ENCODE results near the gene DSCAML1. TPM values are rescaled to one million over a fixed set of nuclear protein-coding genes. Genes with fewer than 3 reads are reported as not detected.
"Not testable (repeated sequence)": the region's sequence is repeated elsewhere in the genome, so short reads cannot be mapped to it uniquely, and the experiment has no call there.

DSCAML1 gene
- total RNA-seq, 1 experiment from 2014 or later = 0.15 TPM

GRCh38 chr11:117407016-117407415 lies 390.0 kb downstream of the DSCAML1 start:
- Mint-ChIP-seq H3K4me1 (peaks cover 17 to 20% of the 10 kb centered on the region in 2 experiments), H3K36me3 (ENCODE audit: insufficient read depth in 1 of 3, low read depth in 3 of 3) (peaks cover 50 to 58% (median 57%) of the 10 kb centered on the region in 3 experiments), H3K9me3 (peaks cover 16 to 22% of the 10 kb centered on the region in 2 experiments), H3K27ac (no peak overlapping the region), H3K4me3 (no peak overlapping the region), H3K27me3 (ENCODE audit: low read depth) (no peaks in the 10 kb centered on the region)
- H3K4me1 ChIP-seq (ENCODE audit: insufficient read depth, low read length) = no peaks in the 10 kb centered on the region; the same call in 1 of the 2 replicates
- H2AK5ac ChIP-seq (ENCODE audit: insufficient read length, low read length) = no peak overlapping the region
- H3K9me3 ChIP-seq (ENCODE audit: control insufficient read depth, low read depth, low read length) = peaks cover 5% of the 10 kb centered on the region
- WGBS (ENCODE audit: extremely low coverage, insufficient read length, low lambda C conversion rate) = no CpG with 5 or more reads among the region's 6 CpGs
- TF ChIP-seq CTCF (conservative IDR thresholded peaks at IDR 0.05) = no peak
- no peak overlapping the region for H3K27ac ChIP-seq (ENCODE audit: insufficient read length, low read depth, low read length)
- no peak overlapping the region for H3K14ac ChIP-seq (ENCODE audit: insufficient read depth, low read length)
- no peak overlapping the region for H2BK12ac ChIP-seq (ENCODE audit: insufficient read length, low read depth, low read length)
- H2BK120ac ChIP-seq (ENCODE audit: low read depth, low read length, poor library complexity, severe bottlenecking) = no peak overlapping the region
- no peak overlapping the region for H3K56ac ChIP-seq (ENCODE audit: insufficient read length, low read depth, low read length)
- DNase-seq = no peak
- H2BK15ac ChIP-seq (ENCODE audit: low read depth, low read length) = no peak overlapping the region
- H2BK20ac ChIP-seq (ENCODE audit: low read depth, low read length, poor library complexity, severe bottlenecking) = no peak overlapping the region
- no peaks in the 10 kb centered on the region for H4K20me1 ChIP-seq (ENCODE audit: control insufficient read depth, insufficient read depth, insufficient read length)
- no peak overlapping the region for H2AFZ ChIP-seq (ENCODE audit: low read length)
- H3K79me2 ChIP-seq (ENCODE audit: insufficient read depth, low read length) = no peaks in the 10 kb centered on the region
- no peaks in the 10 kb centered on the region for H3K23me2 ChIP-seq (ENCODE audit: insufficient read length, low read depth, low read length, poor library complexity, severe bottlenecking)
- H3K4me2 ChIP-seq (ENCODE audit: insufficient read depth, insufficient read length, low read length) = no peak overlapping the region
- no peak overlapping the region for H3T11ph ChIP-seq (ENCODE audit: low read length)
- H3K9ac ChIP-seq (ENCODE audit: extremely low read depth, insufficient read length, low read length) = no peak overlapping the region
- H3K4ac ChIP-seq (ENCODE audit: low read depth, low read length) = no peak overlapping the region
- H3K18ac ChIP-seq (ENCODE audit: insufficient read length, low read depth, low read length) = no peak overlapping the region
- no peaks in the 10 kb centered on the region for H3K27me3 ChIP-seq (ENCODE audit: insufficient read depth, low read length)
- H3K79me1 ChIP-seq (ENCODE audit: insufficient read depth, low read depth, low read length, poor library complexity, severe bottlenecking) = no peaks in the 10 kb centered on the region
- no peak overlapping the region for H4K5ac ChIP-seq (ENCODE audit: insufficient read length, low read depth, low read length)
- no peak overlapping the region for H4K8ac ChIP-seq (replicated peaks; ENCODE audit: insufficient read length, low read depth, low read length)
- no peak overlapping the region for H2BK5ac ChIP-seq (ENCODE audit: insufficient read length, low read length)
- no peak overlapping the region for H4K91ac ChIP-seq (ENCODE audit: insufficient read length, low read depth, low read length)
- no peak overlapping the region for H3K23ac ChIP-seq (ENCODE audit: insufficient read length, low read depth, low read length)

- not testable (repeated sequence) for H4K91ac ChIP-seq (ENCODE audit: insufficient read length, low read depth, low read length); H3K27ac Mint-ChIP-seq; H3K18ac ChIP-seq (ENCODE audit: insufficient read length, low read depth, low read length); DNase-seq; H2AK5ac ChIP-seq (ENCODE audit: insufficient read length, low read length); H2BK20ac ChIP-seq (ENCODE audit: low read depth, low read length, poor library complexity, severe bottlenecking); H2AFZ ChIP-seq (ENCODE audit: low read length); H2BK5ac ChIP-seq (ENCODE audit: insufficient read length, low read length); H3K9ac ChIP-seq (ENCODE audit: extremely low read depth, insufficient read length, low read length); H2BK12ac ChIP-seq (ENCODE audit: insufficient read length, low read depth, low read length); H3K27ac ChIP-seq (ENCODE audit: insufficient read length, low read depth, low read length); H4K8ac ChIP-seq (replicated peaks; ENCODE audit: insufficient read length, low read depth, low read length); H2BK120ac ChIP-seq (ENCODE audit: low read depth, low read length, poor library complexity, severe bottlenecking); H3K4me3 Mint-ChIP-seq; H3K23ac ChIP-seq (ENCODE audit: insufficient read length, low read depth, low read length); H3K27me3 Mint-ChIP-seq (ENCODE audit: low read depth); H4K5ac ChIP-seq (ENCODE audit: insufficient read length, low read depth, low read length); H3K27me3 ChIP-seq (ENCODE audit: insufficient read depth, low read length); H3K23me2 ChIP-seq (ENCODE audit: insufficient read length, low read depth, low read length, poor library complexity, severe bottlenecking); H3K4me1 ChIP-seq (ENCODE audit: insufficient read depth, low read length); H3K4ac ChIP-seq (ENCODE audit: low read depth, low read length); H3K14ac ChIP-seq (ENCODE audit: insufficient read depth, low read length); H3K79me2 ChIP-seq (ENCODE audit: insufficient read depth, low read length); H3K56ac ChIP-seq (ENCODE audit: insufficient read length, low read depth, low read length); H3K9me3 ChIP-seq (ENCODE audit: control insufficient read depth, low read depth, low read length); H2BK15ac ChIP-seq (ENCODE audit: low read depth, low read length); H3T11ph ChIP-seq (ENCODE audit: low read length); H3K4me2 ChIP-seq (ENCODE audit: insufficient read depth, insufficient read length, low read length); H4K20me1 ChIP-seq (ENCODE audit: control insufficient read depth, insufficient read depth, insufficient read length); H3K79me1 ChIP-seq (ENCODE audit: insufficient read depth, low read depth, low read length, poor library complexity, severe bottlenecking)
- no CpG with 5 or more reads among the region's 2 CpGs for WGBS (ENCODE audit: extremely low coverage, insufficient read length, low lambda C conversion rate)
- Mint-ChIP-seq H3K36me3 (ENCODE audit: insufficient read depth in 1 of 3, low read depth in 3 of 3) (peaks cover 50 to 62% (median 58%) of the 10 kb centered on the region in 3 experiments), H3K4me1 (peaks cover 9 to 13% of the 10 kb centered on the region in 2 experiments), H3K9me3 (peaks cover 16 to 22% of the 10 kb centered on the region in 2 experiments)
Measured at GRCh38 chr11:117405898-117406297, 391.1 kb downstream of the DSCAML1 start.

Measured in H9 (cell line).